GM12891 (cell line): Measurements from ENCODE around the gene SLC30A4.

Experiments
- DNase-seq: peaks from one replicate; pipeline ENCODE4 v3.0.0; 2011; ENCODE audit warnings: low spot score; ENCODE audit not compliant: insufficient read length
- FAIRE-seq: peaks from 2 replicates; lab custom pipeline; 2011; peaks lifted over from hg19 to GRCh38; lab: Jason Lieb, UNC
- PAX5 ChIP-seq: IDR thresholded peaks from 2 replicates; pipeline ENCODE4 v1.6.1; 2011; ENCODE audit warnings: low read length, moderate library complexity, mild to moderate bottlenecking; ENCODE audit not compliant: insufficient read depth, severe bottlenecking
- POLR2A ChIP-seq: IDR thresholded peaks from 2 replicates; pipeline ENCODE4 v1.6.1; 2011; ENCODE audit warnings: low read depth, low read length, control low read depth
- POLR2AphosphoS5 ChIP-seq: IDR thresholded peaks from 2 replicates; pipeline ENCODE4 v1.6.1; 2011; ENCODE audit warnings: low read depth, low read length, control low read depth
- POU2F2 ChIP-seq: IDR thresholded peaks from 2 replicates; pipeline ENCODE4 v1.6.1; 2011; ENCODE audit warnings: low read depth, mild to moderate bottlenecking, control low read depth, low read length, moderate library complexity
- SPI1 ChIP-seq: IDR thresholded peaks from 2 replicates; pipeline ENCODE4 v1.6.1; 2011; ENCODE audit warnings: low read depth, low read length, control low read depth
- TAF1 ChIP-seq: IDR thresholded peaks from 2 replicates; pipeline ENCODE4 v1.6.1; 2011; ENCODE audit warnings: low read depth, low read length, control low read depth

The SLC30A4 gene

GRCh38 chr15:45499426-45499825 lies 23.1 kb downstream of the SLC30A4 start:
- TF ChIP-seq POU2F2 (no peak), POLR2AphosphoS5 (no peak), PAX5 (no peak), TAF1 (no peak)
- no peak for FAIRE-seq
- no peak for DNase-seq

GRCh38 chr15:45498701-45499100 lies 23.9 kb downstream of the SLC30A4 start:
- FAIRE-seq: no peak
- DNase-seq: no peak
- no peak for TF ChIP-seq SPI1

DNA sequence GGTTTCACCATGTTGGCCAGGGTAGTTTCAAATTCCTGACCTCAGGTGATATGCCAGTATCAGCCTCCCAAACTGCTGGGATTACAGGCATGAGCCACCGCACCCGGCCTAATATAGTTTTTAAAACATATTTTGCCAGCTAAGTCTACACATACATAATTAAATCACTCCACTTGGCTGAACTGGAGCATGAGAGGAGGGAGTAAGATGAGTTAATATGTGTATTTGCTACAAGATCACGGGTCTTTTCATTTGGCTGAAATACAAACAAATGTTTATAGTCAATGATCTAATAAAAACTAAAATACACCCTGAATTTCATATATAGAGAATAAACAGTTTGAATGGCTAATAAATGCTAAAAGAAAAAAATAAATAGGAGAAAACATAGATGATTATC lies 25.3 kb downstream of the SLC30A4 start:
- TF ChIP-seq PAX5 (no peak), POLR2AphosphoS5 (no peak), POLR2A (no peak), SPI1 (no peak)
- DNase-seq (no peak), FAIRE-seq (no peak)

DNA sequence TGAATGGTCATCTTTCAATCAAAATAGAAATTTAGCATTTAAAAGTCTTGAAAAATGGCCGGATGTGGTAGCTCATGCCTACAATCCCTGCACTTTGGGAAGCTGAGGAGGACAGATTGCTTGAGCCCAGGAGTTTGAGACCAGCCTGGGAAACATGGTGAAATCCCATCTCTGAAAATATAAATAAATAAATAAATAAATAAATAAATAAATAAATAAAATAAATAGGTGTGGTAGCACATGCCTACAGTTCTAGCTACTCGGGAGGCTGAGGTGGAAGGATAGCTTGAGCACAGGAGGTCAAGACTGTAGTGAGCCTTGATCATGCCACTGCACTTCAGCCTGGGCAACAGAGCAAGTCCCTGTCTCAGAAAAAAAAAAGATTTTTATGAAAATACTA lies 25.9 kb downstream of the SLC30A4 start:
- no peak for TF ChIP-seq POU2F2
- no peak for TF ChIP-seq POLR2A
- FAIRE-seq (no peak), DNase-seq (no peak)

DNA sequence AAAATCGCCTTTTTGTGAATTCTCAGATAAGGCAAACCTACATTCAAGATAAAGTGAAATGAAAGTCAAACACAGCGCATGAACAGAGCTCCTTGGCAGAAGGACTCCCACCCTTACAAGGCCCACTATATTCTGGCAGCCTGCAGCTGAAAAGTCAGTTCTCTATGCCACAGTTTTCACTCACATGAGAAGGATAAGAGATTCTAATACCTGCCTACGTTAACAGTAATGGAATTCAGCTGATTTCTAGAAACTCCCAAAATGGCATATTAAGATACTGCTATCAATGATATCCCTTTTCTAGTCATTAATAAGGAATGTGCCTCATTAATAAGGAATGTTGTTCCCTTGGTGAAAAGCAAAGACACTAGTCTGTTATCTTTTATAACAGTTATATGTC lies 27.0 kb downstream of the SLC30A4 start:
- FAIRE-seq (no peak), DNase-seq (no peak)
- TF ChIP-seq PAX5 (no peak), TAF1 (no peak), POU2F2 (no peak), POLR2A (no peak), POLR2AphosphoS5 (no peak), SPI1 (no peak)

DNA sequence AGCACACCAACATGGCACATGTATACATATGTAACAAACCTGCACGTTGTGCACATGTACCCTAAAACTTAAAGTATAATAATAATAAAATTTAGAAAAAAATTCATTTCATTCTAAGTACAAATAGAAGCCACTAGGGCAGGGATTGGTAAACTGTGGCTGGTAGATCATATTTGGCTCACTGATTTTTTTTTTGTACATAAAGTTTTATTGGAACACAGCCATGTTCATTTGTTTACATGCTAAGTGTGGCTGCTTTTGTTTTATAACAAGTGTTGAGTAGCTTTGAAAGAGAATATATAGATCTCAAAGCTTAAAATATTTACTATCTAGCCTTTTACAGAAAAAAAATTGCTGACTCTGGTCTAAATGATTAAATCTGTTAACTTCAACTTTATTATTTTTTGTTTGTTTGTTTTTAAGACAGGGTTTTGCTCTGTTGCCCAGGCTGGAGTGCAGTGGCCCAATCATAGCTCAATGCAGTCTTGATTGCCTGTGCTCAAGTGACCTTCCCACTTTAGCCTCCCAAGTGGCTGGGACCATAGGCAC lies 32.8 kb downstream of the SLC30A4 start:
- TF ChIP-seq TAF1: no peak
- no peak for TF ChIP-seq POLR2A
- TF ChIP-seq PAX5: no peak
- no peak for TF ChIP-seq SPI1
- no peak for TF ChIP-seq POU2F2
- no peak for TF ChIP-seq POLR2AphosphoS5
- FAIRE-seq (no peak), DNase-seq (no peak)

- no peak for DNase-seq
- no peak for FAIRE-seq
- no peak for TF ChIP-seq SPI1
- TF ChIP-seq TAF1: no peak
- no peak for TF ChIP-seq PAX5
- TF ChIP-seq POLR2AphosphoS5: no peak
- no peak for TF ChIP-seq POU2F2
- no peak for TF ChIP-seq POLR2A
These were observed 36.2 kb downstream of the SLC30A4 start for GRCh38 chr15:45486317-45486716.

- DNase-seq (no peak), FAIRE-seq (no peak)
- TF ChIP-seq POLR2A (no peak), PAX5 (no peak), TAF1 (no peak), POU2F2 (no peak), POLR2AphosphoS5 (no peak), SPI1 (no peak)
These were observed 41.4 kb downstream of the SLC30A4 start for GRCh38 chr15:45481135-45481534.

- FAIRE-seq: peak; percentile 16
- TF ChIP-seq TAF1 (no peak), SPI1 (no peak), POLR2AphosphoS5 (no peak), POLR2A (no peak), PAX5 (no peak), POU2F2 (no peak)
- DNase-seq: no peak
These were observed 46.1 kb downstream of the SLC30A4 start for GRCh38 chr15:45476410-45476809.

GRCh38 chr15:45474799-45475198 lies 47.8 kb downstream of the SLC30A4 start:
- FAIRE-seq (no peak), DNase-seq (no peak)
- no peak for TF ChIP-seq TAF1

- no peak for FAIRE-seq
- DNase-seq: no peak
- TF ChIP-seq TAF1 (no peak), PAX5 (no peak)
These were observed 49.5 kb downstream of the SLC30A4 start for GRCh38 chr15:45473068-45473467.

GRCh38 chr15:45471151-45471550 lies 51.4 kb downstream of the SLC30A4 start:
- FAIRE-seq (no peak), DNase-seq (no peak)
- TF ChIP-seq SPI1 (no peak), POLR2AphosphoS5 (no peak), POLR2A (no peak), TAF1 (no peak), POU2F2 (no peak), PAX5 (no peak)
